SK-N-DZ (cell line): ENCODE data around the gene STK4.

ENCODE experiments used
- DNase-seq: peaks from one replicate; pipeline ENCODE4 v3.0.0-alpha.2; 2015; ENCODE audit warnings: low spot score

STK4 gene

GRCh38 chr20:44952731-44953130 lies 13.6 kb upstream of the STK4 start:
- DNase-seq: no peak

GRCh38 chr20:44954211-44954610 lies 12.1 kb upstream of the STK4 start:
- no peak for DNase-seq

- DNase-seq: no peak
These were observed 11.0 kb upstream of the STK4 start for GRCh38 chr20:44955270-44955669.

GRCh38 chr20:44956410-44956809 lies 9.9 kb upstream of the STK4 start:
- DNase-seq: no peak

GRCh38 chr20:44958276-44958675 lies 8.0 kb upstream of the STK4 start:
- DNase-seq: no peak

GRCh38 chr20:44959082-44959637 lies 7.2 kb upstream of the STK4 start:
- DNase-seq: no peak

GRCh38 chr20:44959638-44960102 lies 6.6 kb upstream of the STK4 start:
- DNase-seq: peak; percentile 37

GRCh38 chr20:44960103-44960852 lies 6.0 kb upstream of the STK4 start, which contains the start of gene TOMM34:
TSS of gene TOMM34 (minus strand) at chr20:44960397. CDS start at chr20:44960333, 64 bp downstream.
- DNase-seq: peak; percentile 95

GRCh38 chr20:44961011-44961869 lies 5.1 kb upstream of the STK4 start:
- DNase-seq: no peak

- DNase-seq: peak; percentile 81
These were observed 4.4 kb upstream of the STK4 start for GRCh38 chr20:44961870-44962267.

- DNase-seq: no peak
These were observed 3.8 kb upstream of the STK4 start for GRCh38 chr20:44962483-44962882.

GRCh38 chr20:44963325-44964215 lies 2.7 kb upstream of the STK4 start:
- DNase-seq: peak; percentile 49

GRCh38 chr20:44965651-44966029 lies 672 bp upstream of the STK4 start:
- DNase-seq: no peak

GRCh38 chr20:44967207-44967807 lies 995 bp downstream of the STK4 start:
- no peak for DNase-seq

- no peak for DNase-seq
These were observed 3.1 kb downstream of the STK4 start for GRCh38 chr20:44969300-44969894.

- DNase-seq: no peak
These were observed 4.0 kb downstream of the STK4 start for GRCh38 chr20:44970243-44970757.

GRCh38 chr20:44973053-44973452 lies 6.7 kb downstream of the STK4 start:
- DNase-seq: no peak

GRCh38 chr20:44976698-44977097 lies 10.4 kb downstream of the STK4 start:
- DNase-seq: no peak

- DNase-seq: no peak
These were observed 12.8 kb downstream of the STK4 start for GRCh38 chr20:44979090-44979621.
